GM21515 (cell line): ENCODE measurements around the gene ITM2B.
"Not testable (repeated sequence)": the region's sequence is repeated elsewhere in the genome, so short reads cannot be mapped to it uniquely, and the experiment has no call there.

Experiments used
- ATAC-seq: cut with Tn5 transposase; IDR thresholded peaks from one replicate; pipeline ENCODE4 v1.9.1; 2021; ENCODE audit not compliant: unreplicated experiment

ITM2B gene

GRCh38 chr13:48222358-48223301 lies 10.4 kb upstream of the ITM2B start:
- no peak for ATAC-seq

DNA sequence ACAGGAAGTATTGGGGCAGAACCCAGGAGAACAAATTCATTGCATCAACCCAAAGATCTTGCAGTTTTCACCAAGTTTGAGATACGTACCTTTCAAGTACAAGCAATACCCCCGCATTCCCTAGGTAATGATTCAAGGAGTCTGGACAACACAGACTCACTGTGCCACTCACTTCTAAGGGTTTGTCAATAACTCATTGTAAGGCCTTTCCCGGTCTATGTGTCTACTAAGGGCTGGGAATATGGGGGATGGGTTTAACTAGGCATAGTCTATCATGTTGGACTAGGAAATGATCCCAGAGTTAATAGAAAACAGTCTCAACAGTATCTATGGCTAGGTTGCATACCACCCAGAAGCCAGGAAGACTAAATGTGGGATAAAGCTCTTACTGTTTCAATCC lies 8.3 kb upstream of the ITM2B start:
- ATAC-seq, result no peak

- no peak for ATAC-seq
Measured at GRCh38 chr13:48230541-48230940, 2.5 kb upstream of the ITM2B start.

DNA sequence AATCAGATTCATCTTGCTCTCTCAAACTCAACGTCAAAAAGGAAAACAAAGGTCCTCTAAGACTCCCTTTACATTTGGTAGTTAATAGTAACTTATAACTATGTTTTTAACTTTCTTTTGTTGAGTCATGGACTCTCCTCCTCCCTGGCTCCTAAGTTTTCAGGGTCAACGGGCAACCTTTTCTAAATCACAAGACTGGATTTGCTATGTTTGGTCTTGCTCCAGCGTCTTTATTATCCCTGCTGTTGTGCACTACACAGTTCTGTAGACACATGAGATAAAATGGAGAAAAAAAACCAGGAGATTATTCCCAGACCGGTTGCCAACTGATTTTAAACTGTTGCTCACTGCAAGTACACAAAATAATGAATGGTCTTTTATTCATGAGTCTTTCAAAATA lies 1.9 kb upstream of the ITM2B start:
- no peak for ATAC-seq

- ATAC-seq, result no peak
Measured at GRCh38 chr13:48231933-48232332, 1.1 kb upstream of the ITM2B start.

DNA sequence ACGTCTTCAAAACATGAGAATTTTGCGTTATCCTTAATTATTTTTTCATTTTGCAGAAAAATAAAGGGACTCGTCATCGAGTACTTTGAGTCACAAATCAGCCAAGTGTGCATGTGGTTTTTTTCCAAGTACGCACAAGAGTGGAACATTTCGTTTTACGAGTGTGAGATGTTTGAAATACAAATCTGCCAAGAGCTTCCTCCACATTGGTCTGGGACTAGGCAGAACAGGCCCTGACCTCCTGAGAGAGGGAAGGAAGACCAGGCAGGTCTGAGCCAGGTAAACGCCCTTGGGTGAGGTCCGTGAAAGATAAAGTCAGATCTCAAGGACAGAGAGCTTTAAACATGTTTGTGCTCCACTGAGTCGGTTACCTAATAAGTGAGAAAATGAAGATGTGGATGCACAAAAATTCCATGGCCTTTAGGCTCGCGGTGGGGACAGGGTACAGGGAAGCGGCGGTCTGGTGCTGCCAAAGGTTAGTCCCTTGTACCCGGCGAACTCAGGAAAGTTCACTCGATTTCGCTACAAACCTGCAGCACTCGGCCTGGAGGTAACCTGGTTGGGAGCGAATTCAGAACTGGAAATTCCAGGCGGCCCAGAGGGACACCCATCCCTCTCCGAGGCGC lies 473 bp upstream of the ITM2B start:
- ATAC-seq, result peak; percentile 12

DNA sequence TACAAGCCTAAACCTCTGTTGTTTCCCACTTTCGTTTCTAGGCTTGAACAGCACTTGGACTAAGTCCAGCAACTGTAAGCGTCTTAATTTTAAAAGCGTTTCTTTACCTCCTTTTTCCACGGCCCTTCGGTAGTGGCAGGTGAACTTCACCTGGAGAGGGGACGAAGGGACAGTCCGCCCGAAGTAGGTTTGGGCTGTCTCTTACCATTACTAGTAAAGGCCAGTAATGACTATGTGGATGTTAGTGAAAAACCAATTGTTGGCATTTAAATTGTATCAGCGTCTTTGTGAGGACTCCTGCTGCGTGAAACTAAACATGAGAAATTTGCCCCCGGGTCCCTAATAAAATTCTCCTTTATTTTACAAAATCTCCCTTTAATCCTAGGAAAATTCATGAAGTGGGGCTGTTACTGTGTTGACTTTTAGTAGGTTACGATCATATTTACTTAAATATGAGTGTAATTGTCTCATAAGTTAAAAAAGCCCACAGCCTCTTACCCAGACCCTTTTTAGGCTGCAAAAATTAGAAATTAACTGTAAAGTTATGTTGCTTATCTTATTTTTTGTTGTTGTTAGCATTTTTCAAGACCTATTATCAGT lies 983 bp downstream of the ITM2B start:
- no peak for ATAC-seq

DNA sequence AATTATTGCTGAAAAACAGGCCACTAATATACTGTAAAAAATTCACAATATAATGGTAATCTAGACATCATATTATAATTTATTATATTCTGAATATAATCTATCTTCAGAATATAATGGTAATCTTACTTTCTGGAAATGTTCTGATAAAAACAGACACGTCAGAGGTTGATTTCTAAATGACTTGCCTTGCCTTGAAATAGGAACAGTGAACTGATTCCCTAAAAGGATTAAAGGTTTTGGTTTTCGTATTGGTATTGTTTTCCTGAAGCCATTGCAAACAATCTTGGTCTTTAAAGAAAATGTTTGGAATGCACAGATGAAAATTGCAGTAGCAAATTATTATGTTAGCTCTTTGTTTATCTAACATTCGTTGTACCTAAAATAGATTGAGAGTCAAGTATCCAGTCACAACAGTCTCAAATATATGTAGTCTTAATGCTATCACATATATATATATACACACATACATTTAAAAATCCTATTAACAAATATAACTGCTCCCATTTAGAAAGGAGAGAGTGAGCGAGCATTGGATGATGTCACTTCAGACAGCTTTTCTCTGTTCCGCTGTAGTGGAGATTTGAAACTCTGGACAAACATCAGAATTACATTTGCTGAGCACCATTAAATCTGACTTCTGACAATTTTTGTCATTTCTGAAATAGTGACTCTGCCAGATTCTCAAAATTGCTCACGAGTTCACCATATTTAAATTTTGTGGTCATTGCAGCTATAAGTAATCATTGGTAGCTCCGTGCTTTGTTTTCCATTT lies 1.7 kb downstream of the ITM2B start:
- ATAC-seq, result no peak

DNA sequence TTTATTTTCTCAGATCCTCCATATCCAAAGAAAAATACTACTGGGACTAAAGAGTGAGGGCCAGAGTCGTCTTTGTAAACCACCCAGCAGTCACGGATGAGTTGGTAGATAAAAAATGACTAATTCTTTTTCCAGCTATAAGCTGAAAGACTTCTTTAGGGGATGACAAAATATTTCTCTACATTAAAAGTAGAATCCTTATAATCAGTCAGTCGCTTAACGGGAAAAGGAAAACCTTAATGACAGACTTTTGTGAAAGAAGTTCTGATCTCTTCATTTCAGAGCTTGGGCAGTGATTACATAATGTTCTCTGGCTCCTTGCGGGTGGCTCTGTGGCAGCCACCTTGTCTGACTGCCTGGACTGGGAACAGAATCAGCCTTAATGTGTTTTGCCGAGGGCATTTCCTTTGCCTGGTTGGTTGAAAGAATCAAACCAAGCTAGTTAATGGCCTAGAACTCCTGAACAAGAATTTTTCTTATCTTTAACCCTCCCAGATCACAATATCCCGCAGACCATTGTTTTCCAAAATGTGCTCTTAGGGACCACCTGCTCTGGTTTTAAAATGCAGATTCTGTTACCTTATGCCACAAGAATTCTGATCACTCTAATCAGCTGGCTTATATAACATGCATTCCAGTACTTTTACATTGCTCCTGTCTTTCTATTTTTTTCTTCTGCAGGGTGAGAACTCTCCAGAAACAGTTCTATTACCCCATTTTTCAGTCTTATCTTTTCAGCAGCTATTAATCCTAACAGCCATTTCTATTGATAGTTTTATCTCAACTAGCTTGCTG lies 2.5 kb downstream of the ITM2B start:
- no peak for ATAC-seq

- ATAC-seq, result no peak
Measured at GRCh38 chr13:48236528-48237353, 3.7 kb downstream of the ITM2B start.

GRCh38 chr13:48239369-48239768 lies 6.4 kb downstream of the ITM2B start:
- not testable (repeated sequence) for ATAC-seq

GRCh38 chr13:48241651-48242050 lies 8.6 kb downstream of the ITM2B start:
- ATAC-seq, result no peak

DNA sequence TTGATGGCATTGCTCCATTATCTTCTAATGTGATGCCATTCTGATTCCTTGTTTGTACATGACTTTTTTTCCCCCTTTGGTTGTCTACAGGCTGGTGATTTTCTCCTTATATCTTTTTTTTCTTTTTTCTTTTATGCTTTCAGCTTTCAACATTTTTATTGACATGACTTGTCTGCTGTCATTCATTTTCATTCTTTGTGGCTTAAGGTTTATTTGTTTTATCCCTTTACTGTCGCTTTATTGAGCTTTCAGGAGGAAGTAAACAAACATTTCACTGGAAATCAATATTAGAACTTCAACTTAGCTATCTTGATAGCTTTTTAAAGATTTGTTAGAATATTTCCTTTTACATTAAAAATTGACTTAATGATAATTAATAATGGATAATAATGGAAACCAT lies 9.7 kb downstream of the ITM2B start:
- no peak for ATAC-seq

- ATAC-seq, result no peak
Measured at GRCh38 chr13:48244159-48244558, 11.2 kb downstream of the ITM2B start.

DNA sequence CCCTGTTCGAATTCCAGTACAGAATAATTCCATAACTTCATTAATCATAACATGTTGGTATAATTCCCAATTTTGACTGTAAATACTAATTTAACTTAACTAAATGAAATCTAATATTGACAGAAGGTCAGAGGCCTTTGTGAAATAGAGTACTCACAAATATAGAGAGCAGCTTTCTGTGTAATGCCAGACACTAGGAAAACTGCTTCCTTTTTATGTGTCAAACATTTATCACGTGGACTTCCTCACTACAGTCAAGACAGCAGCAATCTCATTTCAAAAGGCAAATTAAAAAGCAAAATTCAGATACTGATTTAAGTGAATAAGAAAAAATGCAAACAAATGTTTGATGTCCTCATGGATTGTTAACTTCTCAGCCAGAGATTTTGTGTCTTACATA lies 13.1 kb downstream of the ITM2B start:
- ATAC-seq, result no peak

- ATAC-seq, result no peak
Measured at GRCh38 chr13:48249018-48249417, 16.0 kb downstream of the ITM2B start.

- ATAC-seq, result no peak
Measured at GRCh38 chr13:48251611-48252081, 18.6 kb downstream of the ITM2B start.

- no peak for ATAC-seq
Measured at GRCh38 chr13:48252176-48252575, 19.2 kb downstream of the ITM2B start.

- ATAC-seq, result no peak
Measured at GRCh38 chr13:48253849-48254248, 20.8 kb downstream of the ITM2B start.
